WERI-Rb-1 (cell line): ENCODE measurements around the gene MTIF3.
A peak's percentile ranks its signal among the peaks of the same experiment; 100 is the strongest.

Experiments
- DNase-seq: peaks from one replicate; pipeline ENCODE4 v3.0.0-alpha.2; 2020
- H3K27ac ChIP-seq: fragments of 250-450 bp; sonication (Bioruptor Pico); 2 replicates; pipeline ENCODE4 v1.5.1; 2020; ENCODE audit warnings: mild to moderate bottlenecking, moderate library complexity
- H3K27me3 ChIP-seq: fragments of 250-450 bp; sonication (Bioruptor Pico); 2 replicates; pipeline ENCODE4 v1.5.1; 2021; ENCODE audit warnings: mild to moderate bottlenecking, low read depth, moderate library complexity; ENCODE audit not compliant: insufficient read depth, severe bottlenecking
- H3K36me3 ChIP-seq: fragments of 250-450 bp; sonication (Bioruptor Pico); 2 replicates; pipeline ENCODE4 v1.5.1; 2020; ENCODE audit warnings: mild to moderate bottlenecking, moderate library complexity
- H3K4me3 ChIP-seq: 2 replicates; pipeline ENCODE4 v1.5.1; 2011; ENCODE audit warnings: low read depth, mild to moderate bottlenecking, control low read depth, low read length
- H3K9me3 ChIP-seq: fragments of 250-450 bp; sonication (Bioruptor Pico); 2 replicates; pipeline ENCODE4 v1.5.1; 2021; ENCODE audit warnings: mild to moderate bottlenecking, moderate library complexity; ENCODE audit not compliant: severe bottlenecking
- CTCF ChIP-seq: IDR thresholded peaks from 2 replicates; pipeline ENCODE4 v1.5.1; 2011; ENCODE audit warnings: low read depth, mild to moderate bottlenecking, control low read depth, inconsistent platforms, low read length

Gene MTIF3

GRCh38 chr13:27449936-27450828, at the start of gene MTIF3:
MTIF3 (minus strand) TSS chr13:27450564; CDS start chr13:27440448, 10,116 bp downstream.
- Histone ChIP-seq H3K27ac (peak within 1 kb of the TSS; percentile 96), H3K9me3 (no peaks in the 10 kb centered on the region), H3K36me3 (peaks cover 2% of the 10 kb centered on the region; the same call in 1 of the 2 replicates), H3K4me3 (peak within 1 kb of the TSS; percentile 66), H3K27me3 (peaks cover 17% of the 10 kb centered on the region)
- TF ChIP-seq CTCF = no peak
- DNase-seq = peak; percentile 100

DNA sequence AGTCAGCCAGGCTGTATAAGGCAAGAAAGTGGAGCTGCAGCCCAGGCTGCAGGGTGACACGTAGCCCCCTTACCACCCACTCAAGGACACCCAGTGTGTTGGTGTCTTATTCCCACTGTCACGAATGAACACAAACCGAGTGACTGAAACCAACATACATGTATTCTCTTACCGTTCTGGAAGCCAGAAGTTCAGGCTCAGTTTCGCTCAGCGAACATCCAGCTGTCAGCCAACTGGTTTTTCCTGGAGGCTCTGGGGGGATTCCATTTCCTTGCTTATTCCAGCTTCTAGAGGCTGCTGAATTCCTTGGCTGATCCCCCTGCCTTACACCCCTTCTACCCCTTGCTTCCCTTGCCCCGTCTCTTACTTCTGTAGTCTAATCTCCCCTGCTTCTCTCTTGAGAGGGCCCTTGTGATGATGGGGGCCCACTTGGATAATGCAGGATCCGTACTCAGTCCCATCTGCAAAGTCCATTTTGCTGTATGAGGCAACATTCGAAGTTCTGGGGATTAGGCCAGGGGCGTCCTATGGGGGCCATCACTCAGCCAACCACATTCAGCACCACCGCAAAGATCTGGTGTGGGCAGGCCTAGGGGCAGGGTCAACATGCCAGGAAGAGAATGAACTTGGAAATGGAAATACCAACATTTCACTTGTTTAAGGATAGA, 47.3 kb upstream of the MTIF3 start:
- H3K27ac ChIP-seq = no peak overlapping the region
- no peak for TF ChIP-seq CTCF
- DNase-seq = no peak
- no peak overlapping the region for H3K4me3 ChIP-seq
- peaks cover 62% of the 10 kb centered on the region for H3K27me3 ChIP-seq
- H3K9me3 ChIP-seq = peaks cover 2% of the 10 kb centered on the region
- H3K36me3 ChIP-seq = no peaks in the 10 kb centered on the region

GRCh38 chr13:27496536-27497273, 46.3 kb upstream of the MTIF3 start:
- Histone ChIP-seq H3K4me3 (no peak overlapping the region), H3K36me3 (no peaks in the 10 kb centered on the region), H3K27ac (no peak overlapping the region), H3K27me3 (peaks cover 65% of the 10 kb centered on the region), H3K9me3 (no peaks in the 10 kb centered on the region)
- TF ChIP-seq CTCF = no peak
- DNase-seq = no peak

DNA sequence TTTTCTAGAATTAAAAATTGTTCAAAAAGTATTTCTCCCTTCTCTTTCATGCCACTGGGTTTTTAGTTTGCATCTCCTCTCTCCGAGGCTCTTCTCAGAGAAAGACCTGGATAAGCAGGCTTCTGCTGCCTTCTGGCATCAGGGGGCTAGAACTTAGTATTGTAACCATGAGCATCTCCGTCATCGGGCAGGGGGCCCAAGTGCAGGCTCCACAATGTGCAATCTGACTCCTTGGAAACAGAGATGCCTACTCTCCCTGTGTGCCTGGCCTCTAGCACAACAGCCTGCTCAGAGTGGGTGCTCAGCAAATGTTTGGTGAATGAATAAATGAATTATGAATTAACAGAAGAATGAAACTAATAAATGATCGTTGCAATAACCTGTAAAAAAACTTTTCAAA, 45.6 kb upstream of the MTIF3 start:
- TF ChIP-seq CTCF = no peak
- H3K27me3 ChIP-seq = peaks cover 64% of the 10 kb centered on the region

GRCh38 chr13:27495551-27495950, 45.2 kb upstream of the MTIF3 start:
- Histone ChIP-seq H3K4me3 (no peak overlapping the region), H3K27me3 (peaks cover 64% of the 10 kb centered on the region), H3K9me3 (no peaks in the 10 kb centered on the region), H3K36me3 (no peaks in the 10 kb centered on the region), H3K27ac (no peak overlapping the region)
- DNase-seq = no peak
- TF ChIP-seq CTCF = no peak

More for the DNA sequence above, 45.6 kb upstream of the MTIF3 start:
- H3K4me3 ChIP-seq = no peak overlapping the region
- H3K27ac ChIP-seq = no peak overlapping the region
- H3K9me3 ChIP-seq = no peaks in the 10 kb centered on the region
- no peaks in the 10 kb centered on the region for H3K36me3 ChIP-seq
- no peak for DNase-seq
